Activated CD8-positive, alpha-beta memory T cell treated with anti-CD3 and anti-CD28 coated beads for 4 hours (primary cell): ENCODE data around the gene DNAH1.

ENCODE experiments used
- DNase-seq, 2 donors: peaks; one replicate each; pipeline ENCODE4 v3.0.0-alpha.2; 2020; ENCODE audit warnings: low read depth in 2 of 2

The DNAH1 gene

DNA sequence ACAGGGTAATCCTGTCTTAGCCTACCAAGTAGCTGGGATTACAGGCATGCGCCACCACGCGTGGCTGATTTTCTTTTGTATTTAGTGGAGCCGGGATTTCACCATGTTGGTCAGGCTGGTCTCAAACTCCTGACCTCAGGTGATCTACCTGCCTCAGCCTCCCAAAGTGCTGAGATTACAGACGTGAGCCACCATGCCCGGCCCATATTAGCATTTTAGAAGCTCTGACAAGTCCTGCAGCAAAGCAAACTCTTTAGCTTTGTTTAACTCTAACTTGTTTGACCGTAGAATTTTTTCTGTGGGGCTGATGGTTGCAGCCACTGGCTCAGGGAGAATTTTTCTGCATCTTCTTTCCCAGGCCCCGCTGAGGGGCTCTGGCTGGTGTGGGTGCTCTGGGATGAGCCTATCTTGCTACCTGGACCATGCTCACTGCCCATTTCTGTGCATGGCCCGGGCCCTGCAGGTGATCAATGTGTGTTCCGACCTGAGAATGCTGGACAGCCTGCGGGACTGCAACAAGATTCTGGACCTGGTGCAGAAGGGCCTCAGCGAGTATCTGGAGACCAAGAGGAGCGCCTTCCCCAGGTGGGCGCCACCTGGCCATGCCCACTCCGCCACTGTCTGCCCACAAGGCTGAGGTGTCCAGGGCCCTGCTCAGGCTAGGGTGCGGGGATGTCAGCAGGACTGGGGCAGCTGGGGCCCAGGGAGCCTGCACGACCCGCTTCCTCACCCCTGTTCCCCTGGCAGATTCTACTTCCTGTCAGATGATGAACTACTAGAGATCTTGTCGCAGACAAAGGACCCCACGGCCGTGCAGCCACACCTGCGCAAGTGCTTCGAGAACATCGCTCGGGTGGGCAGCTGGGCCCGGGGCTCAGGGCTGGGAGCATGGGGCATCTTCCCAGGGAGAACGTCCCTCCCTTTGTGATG lies 41.3 kb downstream of the DNAH1 start:
- DNase-seq = no peak

GRCh38 chr3:52358362-52358940 lies 42.3 kb downstream of the DNAH1 start:
- no peak for DNase-seq

DNA sequence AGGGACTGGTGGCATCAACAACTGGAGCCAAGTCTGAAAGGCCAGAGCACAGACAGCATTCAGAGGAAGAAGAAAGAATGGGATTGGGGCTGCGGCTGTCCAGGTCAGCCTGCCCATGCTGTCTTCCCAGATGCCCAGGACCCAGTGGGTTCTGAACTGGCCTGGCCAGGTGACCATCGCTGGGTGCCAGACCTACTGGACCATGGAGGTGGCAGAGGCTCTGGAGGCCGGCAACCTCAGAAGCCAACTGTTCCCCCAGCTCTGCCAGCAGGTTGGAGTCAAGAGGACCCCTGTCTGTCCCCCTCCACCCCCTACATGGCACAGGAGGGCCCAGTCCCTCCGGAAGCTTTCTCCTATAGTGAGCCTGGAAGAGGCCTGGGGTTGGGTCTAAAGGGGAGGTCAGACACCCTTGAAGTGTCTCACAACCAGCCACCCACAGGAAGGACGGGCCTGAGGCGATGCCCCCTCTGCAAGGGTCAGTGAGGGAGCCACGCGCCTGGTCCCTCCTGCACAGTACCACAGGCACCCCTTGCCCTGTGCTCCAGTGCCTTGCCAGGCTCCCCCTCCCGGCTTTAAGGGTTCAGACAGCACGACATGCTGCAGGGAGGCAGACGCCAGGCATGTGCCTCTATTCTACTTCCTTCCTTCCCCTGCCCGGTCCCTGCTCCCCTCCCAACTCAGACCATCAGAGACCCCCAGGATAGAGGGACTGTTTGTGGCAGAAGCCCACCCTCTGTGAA lies 43.2 kb downstream of the DNAH1 start:
- DNase-seq = no peak

GRCh38 chr3:52361011-52361410 lies 44.9 kb downstream of the DNAH1 start:
- no peak for DNase-seq

DNA sequence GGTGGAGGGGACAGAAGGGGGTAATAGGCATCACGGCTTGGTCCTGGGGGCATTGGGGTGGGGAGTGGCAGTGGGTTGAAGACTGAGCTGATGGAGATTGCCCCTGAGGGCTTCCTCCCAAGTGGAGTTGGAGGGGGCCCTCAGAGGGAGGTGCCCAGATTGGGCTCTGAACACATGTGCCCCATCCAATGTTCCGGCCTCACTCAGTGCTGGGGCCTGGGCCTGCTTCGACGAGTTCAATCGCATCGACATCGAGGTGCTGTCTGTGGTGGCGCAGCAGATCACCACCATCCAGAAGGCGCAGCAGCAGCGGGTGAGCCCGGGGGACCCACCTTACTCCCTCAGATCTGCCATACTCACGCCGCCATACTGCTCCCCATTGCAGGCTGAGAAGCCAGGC lies 45.3 kb downstream of the DNAH1 start:
- no peak for DNase-seq

- no peak for DNase-seq
These were observed 45.8 kb downstream of the DNAH1 start for GRCh38 chr3:52361898-52362297.

- no peak for DNase-seq
These were observed 48.4 kb downstream of the DNAH1 start for GRCh38 chr3:52364322-52365035.

DNA sequence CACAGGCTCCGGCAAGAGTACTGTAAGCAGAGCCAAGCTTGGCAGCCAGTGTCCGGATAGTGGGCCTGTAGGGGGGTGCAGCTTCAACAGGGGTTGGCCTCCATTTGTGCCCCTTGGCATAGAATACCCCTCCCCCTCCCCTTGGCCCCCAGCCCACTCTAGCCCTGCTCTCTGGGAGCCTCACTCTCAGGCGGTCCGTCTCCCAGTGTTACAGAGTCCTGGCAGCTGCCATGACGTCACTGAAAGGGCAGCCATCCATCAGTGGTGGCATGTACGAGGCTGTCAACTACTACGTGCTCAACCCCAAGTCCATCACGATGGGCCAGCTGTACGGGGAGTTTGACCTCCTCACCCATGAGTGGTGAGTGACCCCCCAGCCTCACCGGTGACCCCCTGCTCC lies 50.4 kb downstream of the DNAH1 start:
- DNase-seq = no peak

- DNase-seq = no peak
These were observed 52.1 kb downstream of the DNAH1 start for GRCh38 chr3:52367891-52368880.

DNA sequence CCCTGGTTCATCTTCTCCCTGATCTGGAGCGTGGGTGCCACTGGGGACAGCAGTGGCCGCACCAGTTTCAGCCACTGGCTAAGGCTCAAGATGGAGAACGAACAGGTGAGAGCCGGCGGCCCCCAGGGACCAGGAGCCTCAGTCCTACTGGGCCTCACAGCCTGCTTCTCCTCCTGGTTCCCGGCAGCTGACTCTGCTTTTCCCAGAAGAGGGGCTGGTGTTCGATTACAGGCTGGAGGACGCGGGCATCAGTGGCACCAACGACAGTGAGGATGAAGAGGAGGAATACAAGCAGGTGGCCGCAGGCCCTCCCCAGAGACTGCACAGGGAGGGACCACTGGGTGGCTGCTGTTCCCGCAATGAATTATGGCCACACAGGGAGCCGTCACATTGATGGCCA lies 54.4 kb downstream of the DNAH1 start:
- no peak for DNase-seq

GRCh38 chr3:52372822-52373504 lies 56.8 kb downstream of the DNAH1 start:
- DNase-seq = no peak

DNA sequence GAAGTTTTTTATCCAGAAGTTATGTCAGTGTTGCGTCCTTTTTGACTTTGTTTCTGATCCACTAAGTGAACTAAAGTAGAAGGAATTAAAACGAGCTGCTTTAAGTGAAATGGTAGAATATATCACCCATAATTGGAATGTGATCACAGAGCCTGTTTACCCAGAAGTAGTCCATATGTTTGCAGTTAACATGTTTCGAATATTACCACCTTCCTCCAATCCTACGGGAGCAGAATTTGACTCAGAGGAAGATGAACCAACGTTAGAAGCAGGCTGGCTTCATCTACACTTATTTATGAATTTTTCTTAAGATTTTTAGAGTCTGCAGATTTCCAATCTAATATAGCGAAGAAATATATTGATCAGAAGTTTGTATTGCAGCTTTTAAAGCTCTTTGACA lies 57.6 kb downstream of the DNAH1 start:
- DNase-seq = no peak

- DNase-seq = no peak
These were observed 58.1 kb downstream of the DNAH1 start for GRCh38 chr3:52374173-52374572.

- no peak for DNase-seq
These were observed 63.5 kb downstream of the DNAH1 start for GRCh38 chr3:52379610-52380009.

DNA sequence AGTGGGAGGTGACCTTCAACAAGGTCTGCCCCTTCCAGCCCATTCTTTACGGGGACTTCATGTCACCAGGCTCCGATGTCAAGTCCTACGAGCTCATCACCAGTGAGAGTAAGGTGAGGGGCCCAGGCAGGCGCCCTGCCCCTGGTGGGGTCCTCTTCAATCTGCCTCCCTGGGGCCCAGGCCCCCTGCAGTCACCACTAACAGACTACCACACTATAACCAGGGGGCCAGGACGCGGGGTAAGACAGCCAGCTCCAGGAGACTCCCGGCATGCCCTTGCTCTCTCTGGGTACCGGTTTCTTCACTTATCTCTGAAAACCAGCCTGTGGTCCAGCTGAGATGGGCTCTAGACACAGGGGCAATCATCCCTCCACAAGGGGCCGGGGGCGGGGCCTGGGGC lies 63.9 kb downstream of the DNAH1 start:
- no peak for DNase-seq

GRCh38 chr3:52381623-52382022 lies 65.5 kb downstream of the DNAH1 start:
- DNase-seq = no peak

DNA sequence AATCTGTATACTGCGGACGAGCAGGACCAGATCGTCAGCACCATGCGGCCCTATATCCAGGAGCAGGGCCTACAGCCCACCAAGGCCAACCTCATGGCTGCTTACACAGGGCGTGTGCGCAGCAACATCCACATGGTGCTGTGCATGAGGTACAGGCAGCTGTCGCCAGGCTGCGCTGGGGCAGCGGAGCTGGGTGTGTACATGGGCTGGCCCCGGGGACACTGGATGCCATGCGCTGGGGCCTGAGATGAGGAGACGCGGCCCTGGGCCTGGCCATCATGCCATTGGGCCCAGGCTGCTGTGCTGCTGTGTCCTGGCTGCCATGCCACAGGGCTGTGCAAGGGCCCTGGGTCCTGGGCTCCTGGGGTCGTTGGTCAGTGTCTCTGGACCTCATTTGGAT lies 67.3 kb downstream of the DNAH1 start:
- DNase-seq = no peak

GRCh38 chr3:52384019-52384761 lies 68.1 kb downstream of the DNAH1 start:
- DNase-seq = no peak

DNA sequence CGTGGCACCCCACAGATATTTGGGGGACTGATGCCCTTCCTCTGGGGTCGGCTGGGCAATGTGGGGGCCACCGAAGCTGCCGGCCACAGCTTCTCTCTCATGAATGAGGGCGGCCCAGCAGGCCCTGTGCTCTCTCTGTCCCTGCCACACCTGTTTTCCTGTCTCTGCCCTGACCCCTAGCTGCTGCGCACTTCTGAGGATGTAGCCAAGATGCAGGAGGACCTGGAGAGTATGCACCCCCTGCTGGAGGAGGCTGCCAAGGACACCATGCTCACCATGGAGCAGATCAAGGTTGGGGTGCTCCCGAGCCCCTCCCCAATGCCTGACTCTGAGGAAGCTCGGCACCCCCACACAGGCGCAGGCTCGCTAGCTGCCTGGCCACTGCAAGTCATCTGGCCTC lies 69.0 kb downstream of the DNAH1 start:
- DNase-seq = no peak

GRCh38 chr3:52387481-52387880 lies 71.4 kb downstream of the DNAH1 start:
- no peak for DNase-seq
